Ovary (tissue), 9 donors: ENCODE measurements around the gene PLPPR5. TPM values are rescaled to one million over a fixed set of nuclear protein-coding genes. Genes with fewer than 3 reads are reported as not detected.
A peak's percentile ranks its signal among the peaks of the same experiment; 100 is the strongest.

ENCODE experiments used
- DNase-seq, 5 donors: peaks; one replicate each; pipeline ENCODE4 v3.0.0-alpha.2; 2019 to 2020
- H3K27ac ChIP-seq, 2 donors: fragments of 200-600 bp; one replicate each; pipeline versions ENCODE4 v1.5.1 to v1.8.0; 2019 to 2022
- H3K27me3 ChIP-seq: fragments of 200-600 bp; one replicate; pipeline ENCODE4 v1.8.0; 2022
- H3K36me3 ChIP-seq: fragments of 200-600 bp; sonication (generic); one replicate; pipeline ENCODE4 v1.5.1; 2019
- H3K4me1 ChIP-seq: one replicate; pipeline ENCODE4 v1.8.1; 2013; ENCODE audit warnings: mild to moderate bottlenecking, moderate library complexity; ENCODE audit not compliant: insufficient read depth
- H3K4me3 ChIP-seq: fragments of 200-600 bp; sonication (generic); one replicate; pipeline ENCODE4 v1.5.1; 2017
- H3K9me3 ChIP-seq, 2 donors: fragments of 200-600 bp in 1 of 2; sonication (generic) in 1 of 2; one replicate each; pipeline versions ENCODE4 v1.5.1 to v1.8.1; 2013 to 2019; ENCODE audit warnings: mild to moderate bottlenecking in 1 of 2, moderate library complexity in 1 of 2
- CTCF ChIP-seq, 3 donors: fragments of 450-650 bp in 2 of 3; fragments of 200-600 bp in 1 of 3; IDR thresholded peaks; one replicate each; pipeline versions ENCODE4 v1.5.1 to v1.8.0; 2016 to 2022; ENCODE audit warnings: antibody characterized with exemption in 3 of 3, mild to moderate bottlenecking in 1 of 3
- EP300 ChIP-seq: sonication (generic); formaldehyde crosslinking; IDR thresholded peaks from one replicate; pipeline ENCODE4 v1.6.1; 2017; ENCODE audit warnings: antibody characterized with exemption
- POLR2A ChIP-seq: fragments of 450-650 bp; IDR thresholded peaks from one replicate; pipeline ENCODE4 v1.6.1; 2017; ENCODE audit warnings: antibody characterized with exemption, mild to moderate bottlenecking, moderate library complexity
- WGBS, 3 donors: extraction: QIAGEN DNeasy Blood & Tissue Kit in 1 of 3; methylation state at CpG; one replicate each; pipeline versions ENCODE4 v1.1.5 to v1.1.7; 2013 to 2017; 5-methylcytosine and 5-hydroxymethylcytosine counted together
- intact Hi-C, 4 donors: fragments of 100-400 bp; cut with DNase I; formaldehyde crosslinking; loops; one replicate each; pipeline versions ENCODE4 v1.11.0 to v1.15.1; 2022 to 2023
- polyA plus RNA-seq, 2 donors: library from polyadenylated mRNA; stranded (reverse); fragments of 200-250 nt in 1 of 2; fragments of 350-450 nt in 1 of 2; fragmentation: Illumina TruSeq in 1 of 2; extraction: RNeasy Lipid Tissue Mini Kit (QIAGEN cat#74804) in 1 of 2; gene quantifications; one replicate each; pipeline ENCODE4 v1.2.3, GENCODE V29; 2013 to 2014
- total RNA-seq, 7 donors: library from RNA; depleted of rRNA in 2 of 7; stranded (reverse); fragments of >200 nt in 2 of 7; fragmentation: NEBNext Ultra II Directional in 3 of 7; extraction: Animal tissue kit (Norgen Biotek cat#: 25700) in 3 of 7; gene quantifications; one replicate each; pipeline versions ENCODE4 v1.1.0 to v1.2.4, GENCODE V29; 2016 to 2023
- donor health status: DM: no; HTN: no; CAD: no; lungs with moderate emphysema.
- donor health status: DM: no; HTN: no; CAD: no.
- donor health status: Bipolar disorder and iron deficiency.
- donor health status: DM: yes; HTN: yes; CAD: no.
- donor health status: DM: no; HTN: no; CAD: no.
- donor health status: DM: yes; HTN: yes; CAD: no.

Gene PLPPR5
- total and polyA plus RNA-seq, 9 donors = not detected

GRCh38 chr1:99005537-99005942 is 879 bp upstream of the PLPPR5 start:
- intact Hi-C loops = no loop called here
- H3K4me3 ChIP-seq = no peak overlapping the region
- TF ChIP-seq EP300 (no peak), POLR2A (no peak), CTCF (IDR thresholded peaks at IDR 0.05) (no peak)
- H3K36me3 ChIP-seq = no peaks in the 10 kb centered on the region
- no peaks in the 10 kb centered on the region for H3K27me3 ChIP-seq
- H3K9me3 ChIP-seq = no peaks in the 10 kb centered on the region
- H3K4me1 ChIP-seq = peaks cover 4% of the 10 kb centered on the region
- WGBS, 3 donors = 18 to 20% (median 19%) methylated on average over 8 of the region's 8 CpGs
- no peak for DNase-seq
- H3K27ac ChIP-seq = no peak overlapping the region

- H3K4me3 ChIP-seq = no peak overlapping the region
- DNase-seq = peak in 1 of 5 donors; percentile 10
Measured at GRCh38 chr1:99004254-99004860, 304 bp downstream of the PLPPR5 start.

GRCh38 chr1:99003581-99004253 is 944 bp downstream of the PLPPR5 start:
- H3K27ac ChIP-seq = no peak overlapping the region
- 11 to 14% (median 12%) methylated on average over 20 of the region's 20 CpGs for WGBS, 3 donors
- no peaks in the 10 kb centered on the region for H3K27me3 ChIP-seq
- H3K4me1 ChIP-seq = peaks cover 4% of the 10 kb centered on the region
- no peak for TF ChIP-seq EP300
- no peak for TF ChIP-seq CTCF (IDR thresholded peaks at IDR 0.05)
- no peak for TF ChIP-seq POLR2A
- no peak overlapping the region for H3K4me3 ChIP-seq
- no peaks in the 10 kb centered on the region for H3K9me3 ChIP-seq
- no peak for DNase-seq
- intact Hi-C loops = no loop called here
- H3K36me3 ChIP-seq = no peaks in the 10 kb centered on the region

More at GRCh38 chr1:99004254-99004860, 304 bp downstream of the PLPPR5 start:
- Histone ChIP-seq H3K9me3 (no peaks in the 10 kb centered on the region), H3K4me1 (peaks cover 4% of the 10 kb centered on the region), H3K27me3 (no peaks in the 10 kb centered on the region), H3K27ac (no peak overlapping the region), H3K36me3 (no peaks in the 10 kb centered on the region)
- intact Hi-C loops = no loop called here
- WGBS, 3 donors = 1% methylated on average over 31 to 66 of the region's 66 CpGs
- TF ChIP-seq POLR2A = no peak
- no peak for TF ChIP-seq CTCF (IDR thresholded peaks at IDR 0.05)
- TF ChIP-seq EP300 = no peak

- Histone ChIP-seq H3K9me3 (no peaks in the 10 kb centered on the region), H3K4me1 (no peaks in the 10 kb centered on the region), H3K36me3 (no peaks in the 10 kb centered on the region), H3K27me3 (no peaks in the 10 kb centered on the region), H3K27ac (no peak overlapping the region), H3K4me3 (no peak overlapping the region)
- WGBS, 3 donors = 53 to 70% (median 66%) methylated on average over 3 of the region's 3 CpGs
- TF ChIP-seq EP300 = no peak
- no peak for TF ChIP-seq POLR2A
- no peak for TF ChIP-seq CTCF (IDR thresholded peaks at IDR 0.05)
- DNase-seq = no peak
- intact Hi-C loops = no loop called here
Measured at GRCh38 chr1:98992844-98993243, 11.8 kb downstream of the PLPPR5 start.
